ENCODE measurements around the gene LPIN3.

GRCh38 chr20:41342474-41343464 is 2.1 kb downstream of the LPIN3 start:
- TF ChIP-seq CTCF (IDR thresholded peaks at IDR 0.05; ENCODE audit: low read depth, low read length) (no peak), EZH2phosphoT487 (IDR thresholded peaks at IDR 0.05; ENCODE audit: low read depth) (no peak)
